Ishikawa (cell line): ENCODE measurements around the gene MPO.

Experiments
- CEBPB ChIP-seq: IDR thresholded peaks from 2 replicates; pipeline ENCODE4 v1.6.1; 2012
- NFIC ChIP-seq: IDR thresholded peaks from 2 replicates; pipeline ENCODE4 v1.6.1; 2012
- TAF1 ChIP-seq: IDR thresholded peaks from 2 replicates; pipeline ENCODE4 v1.6.1; 2012; ENCODE audit warnings: low read depth, mild to moderate bottlenecking
- YY1 ChIP-seq: IDR thresholded peaks from 2 replicates; pipeline ENCODE4 v1.6.1; 2012; ENCODE audit warnings: low read depth
- TF ChIP-seq, protein P1 (sequence below): IDR thresholded peaks from 2 replicates; pipeline ENCODE4 v1.6.1; 2012; ENCODE audit warnings: low read depth, mild to moderate bottlenecking

DNA sequence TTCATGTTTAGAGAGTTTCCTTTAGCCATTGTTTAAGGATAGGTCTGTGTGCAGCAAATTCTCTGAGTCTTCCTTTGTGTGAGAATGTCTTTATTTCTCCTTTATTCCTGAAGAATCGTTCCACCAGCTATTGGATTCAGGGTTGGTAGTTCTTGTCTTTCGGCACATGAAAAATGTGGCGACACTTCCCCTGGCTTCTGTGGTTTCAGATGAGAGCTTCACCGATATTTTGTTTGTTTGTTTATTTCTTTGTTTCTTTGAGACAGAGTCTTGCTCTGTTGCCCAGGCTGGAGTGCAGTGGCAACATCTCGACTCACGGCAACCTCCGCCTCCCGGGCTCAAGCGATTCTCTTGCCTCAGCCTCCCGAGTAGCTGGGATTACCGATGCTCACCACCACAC, 18.6 kb downstream of the MPO start:
- no peak for TF ChIP-seq NFIC
- TF ChIP-seq TAF1: no peak
- no peak for TF ChIP-seq CEBPB
- no peak for TF ChIP-seq YY1
- TF ChIP-seq, protein P1, sequence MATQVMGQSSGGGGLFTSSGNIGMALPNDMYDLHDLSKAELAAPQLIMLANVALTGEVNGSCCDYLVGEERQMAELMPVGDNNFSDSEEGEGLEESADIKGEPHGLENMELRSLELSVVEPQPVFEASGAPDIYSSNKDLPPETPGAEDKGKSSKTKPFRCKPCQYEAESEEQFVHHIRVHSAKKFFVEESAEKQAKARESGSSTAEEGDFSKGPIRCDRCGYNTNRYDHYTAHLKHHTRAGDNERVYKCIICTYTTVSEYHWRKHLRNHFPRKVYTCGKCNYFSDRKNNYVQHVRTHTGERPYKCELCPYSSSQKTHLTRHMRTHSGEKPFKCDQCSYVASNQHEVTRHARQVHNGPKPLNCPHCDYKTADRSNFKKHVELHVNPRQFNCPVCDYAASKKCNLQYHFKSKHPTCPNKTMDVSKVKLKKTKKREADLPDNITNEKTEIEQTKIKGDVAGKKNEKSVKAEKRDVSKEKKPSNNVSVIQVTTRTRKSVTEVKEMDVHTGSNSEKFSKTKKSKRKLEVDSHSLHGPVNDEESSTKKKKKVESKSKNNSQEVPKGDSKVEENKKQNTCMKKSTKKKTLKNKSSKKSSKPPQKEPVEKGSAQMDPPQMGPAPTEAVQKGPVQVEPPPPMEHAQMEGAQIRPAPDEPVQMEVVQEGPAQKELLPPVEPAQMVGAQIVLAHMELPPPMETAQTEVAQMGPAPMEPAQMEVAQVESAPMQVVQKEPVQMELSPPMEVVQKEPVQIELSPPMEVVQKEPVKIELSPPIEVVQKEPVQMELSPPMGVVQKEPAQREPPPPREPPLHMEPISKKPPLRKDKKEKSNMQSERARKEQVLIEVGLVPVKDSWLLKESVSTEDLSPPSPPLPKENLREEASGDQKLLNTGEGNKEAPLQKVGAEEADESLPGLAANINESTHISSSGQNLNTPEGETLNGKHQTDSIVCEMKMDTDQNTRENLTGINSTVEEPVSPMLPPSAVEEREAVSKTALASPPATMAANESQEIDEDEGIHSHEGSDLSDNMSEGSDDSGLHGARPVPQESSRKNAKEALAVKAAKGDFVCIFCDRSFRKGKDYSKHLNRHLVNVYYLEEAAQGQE: no peak
